A673 (cell line): ENCODE data around the gene WIPF3. TPM values are rescaled to one million over a fixed set of nuclear protein-coding genes. Genes with fewer than 3 reads are reported as not detected.

Experiments used
- BruUV-seq: library from RNA; stranded (reverse); fragments of 400-500 nt; replicated peaks from 2 replicates; lab custom pipeline; 2021; lab: Mats Ljungman, UMichigan
- CTCF ChIA-PET: fragments of 300-600 bp; sonication (Branson Sonifier 250); formaldehyde crosslinking; loops from one replicate; lab custom pipeline; 2022; ENCODE audit warnings: antibody characterized with exemption; lab: Charles Lee
- POLR2A ChIA-PET: fragments of 300-600 bp; sonication (Branson Sonifier 250); formaldehyde crosslinking; loops from one replicate; lab custom pipeline; 2022; ENCODE audit warnings: antibody characterized with exemption; ENCODE audit not compliant: low non-redundant PET; lab: Charles Lee
- DNase-seq: peaks from one replicate; pipeline ENCODE4 v3.0.0-alpha.2; 2015; ENCODE audit warnings: low spot score
- H3K27ac ChIP-seq: fragments of 200-600 bp; sonication (generic); 2 replicates; pipeline ENCODE4 v1.5.1; 2016; ENCODE audit warnings: mixed run types, low read depth, mild to moderate bottlenecking, mixed read lengths, antibody characterized with exemption, low read length; ENCODE audit not compliant: poor library complexity, severe bottlenecking
- H3K27me3 ChIP-seq: fragments of 200-600 bp; sonication (generic); replicated peaks from 2 replicates; pipeline ENCODE4 v1.6.1; 2017; ENCODE audit warnings: mixed run types, low read depth, mild to moderate bottlenecking, mixed read lengths, antibody characterized with exemption, low read length; ENCODE audit not compliant: insufficient read depth, poor library complexity
- H3K36me3 ChIP-seq: fragments of 200-600 bp; sonication (generic); 2 replicates; pipeline ENCODE4 v1.6.1; 2016; ENCODE audit warnings: mixed run types, mild to moderate bottlenecking, mixed read lengths, antibody characterized with exemption, low read length; ENCODE audit not compliant: insufficient read depth, poor library complexity, severe bottlenecking
- H3K4me1 ChIP-seq: fragments of 200-600 bp; sonication (generic); 2 replicates; pipeline ENCODE4 v1.6.1; 2017; ENCODE audit warnings: mixed run types, mild to moderate bottlenecking, mixed read lengths, antibody characterized with exemption, low read length; ENCODE audit not compliant: insufficient read depth, poor library complexity, severe bottlenecking
- H3K4me3 ChIP-seq: fragments of 200-600 bp; sonication (generic); 2 replicates; pipeline ENCODE4 v1.5.1; 2016; ENCODE audit warnings: low read depth, mixed run types, mild to moderate bottlenecking, mixed read lengths, low read length; ENCODE audit not compliant: poor library complexity, severe bottlenecking
- H3K9me3 ChIP-seq: fragments of 200-600 bp; sonication (generic); 2 replicates; pipeline ENCODE4 v1.6.1; 2016; ENCODE audit warnings: mixed run types, low read depth, mild to moderate bottlenecking, mixed read lengths, antibody characterized with exemption, low read length; ENCODE audit not compliant: poor library complexity, severe bottlenecking
- CTCF ChIP-seq: fragments of 300-800, 200-600 bp; sonication (generic); conservative IDR thresholded peaks from 2 replicates; pipeline ENCODE4 v1.5.1; 2017; ENCODE audit warnings: low read depth, mild to moderate bottlenecking, antibody characterized with exemption, low read length, moderate library complexity, mixed read lengths
- EZH2 ChIP-seq: fragments of 200-600 bp; sonication (generic); IDR thresholded peaks from 2 replicates; pipeline ENCODE4 v1.6.1; 2017; ENCODE audit warnings: borderline replicate concordance, low read depth, mild to moderate bottlenecking, mixed read lengths, antibody characterized with exemption, low read length; ENCODE audit not compliant: poor library complexity, severe bottlenecking
- intact Hi-C: fragments of 100-400 bp; cut with micrococcal nuclease; formaldehyde crosslinking; loops from one replicate; pipeline ENCODE4 v1.10.0; 2022; ENCODE audit not compliant: unreplicated experiment
- total RNA-seq: library from RNA; stranded (reverse); gene quantifications from 2 replicates; pipeline ENCODE4 v1.2.3, GENCODE V29; 2021

WIPF3 gene
- total RNA-seq, 1 experiment from 2014 or later = 0.21 TPM

- ChIA-PET POLR2A (no interaction called here), CTCF (interaction anchor here (0.8 to 2.0 kb wide), 7 partner anchors 27 to 1000 kb away, joined by 3 to 13 read pairs (median 5); no protein-coding TSS in a partner anchor)
- Histone ChIP-seq H3K27me3 (no peaks in the 10 kb centered on the region), H3K9me3 (no peaks in the 10 kb centered on the region), H3K4me3 (no peak overlapping the region), H3K36me3 (peaks cover 17% of the 10 kb centered on the region), H3K4me1 (peaks cover 4% of the 10 kb centered on the region), H3K27ac (no peak overlapping the region)
- intact Hi-C loops = loop anchor here (1.0 to 10.0 kb wide), 5 partner anchors 43 to 997 kb away; no protein-coding TSS in a partner anchor
- DNase-seq = peak; percentile 81
- TF ChIP-seq EZH2 (no peak), CTCF (peak; percentile 95)
- no TSS peak for BruUV-seq
Observed at GRCh38 chr7:29921404-29922010, 115.2 kb downstream of the WIPF3 start.

- Histone ChIP-seq H3K9me3 (no peaks in the 10 kb centered on the region), H3K4me3 (no peak overlapping the region), H3K27ac (no peak overlapping the region), H3K4me1 (no peaks in the 10 kb centered on the region), H3K27me3 (no peaks in the 10 kb centered on the region), H3K36me3 (peaks cover 17% of the 10 kb centered on the region)
- POLR2A ChIA-PET = no interaction called here
- BruUV-seq = no TSS peak
- CTCF ChIA-PET = interaction anchor here (2.0 kb wide), 1 partner anchor 175 kb away, joined by 13 read pairs; no protein-coding TSS in a partner anchor
- no peak for TF ChIP-seq CTCF
- DNase-seq = no peak
- intact Hi-C loops = loop anchor here (5.0 to 10.0 kb wide), 3 partner anchors 161 to 998 kb away; no protein-coding TSS in a partner anchor
Observed at GRCh38 chr7:29922921-29923700, 116.8 kb downstream of the WIPF3 start.

- no TSS peak for BruUV-seq
- H3K27me3 ChIP-seq = no peaks in the 10 kb centered on the region
- no peak for TF ChIP-seq CTCF
- TF ChIP-seq EZH2 = no peak
- H3K27ac ChIP-seq = no peak overlapping the region
- intact Hi-C loops = loop anchor here (5.0 to 10.0 kb wide), 3 partner anchors 162 to 999 kb away; no protein-coding TSS in a partner anchor
- no peaks in the 10 kb centered on the region for H3K9me3 ChIP-seq
- ChIA-PET POLR2A (no interaction called here), CTCF (interaction anchor here (0.8 kb wide), 1 partner anchor 640 kb away, joined by 3 read pairs; no protein-coding TSS in a partner anchor)
- H3K4me3 ChIP-seq = no peak overlapping the region
- DNase-seq = no peak
- H3K4me1 ChIP-seq = no peaks in the 10 kb centered on the region
- peaks cover 17% of the 10 kb centered on the region for H3K36me3 ChIP-seq
Observed at GRCh38 chr7:29924006-29924405, 117.7 kb downstream of the WIPF3 start.
